Esophagus muscularis mucosa (tissue), 4 donors: ENCODE measurements around the gene KRTAP5-8. TPM values are rescaled to one million over a fixed set of nuclear protein-coding genes. Genes with fewer than 3 reads are reported as not detected.
"Not testable (repeated sequence)": the region's sequence is repeated elsewhere in the genome, so short reads cannot be mapped to it uniquely, and the experiment has no call there.

Experiments
- DNase-seq: peaks from one replicate; pipeline ENCODE4 v3.0.0-alpha.2; 2017; ENCODE audit errors: extremely low spot score
- H3K27ac ChIP-seq, 4 donors: fragments of 200-600 bp; sonication (generic); replicated peaks in 1 of 4; 1 replicate in 3 of 4; 2 replicates in 1 of 4; pipeline ENCODE4 v1.5.1; 2016 to 2019; ENCODE audit warnings: mild to moderate bottlenecking in 1 of 4
- H3K27me3 ChIP-seq, 4 donors: fragments of 200-600 bp; sonication (generic); one replicate each; pipeline versions ENCODE4 v1.5.1 to v1.6.0; 2016 to 2019
- H3K36me3 ChIP-seq, 4 donors: fragments of 200-600 bp; sonication (generic); one replicate each; pipeline ENCODE4 v1.5.1; 2016 to 2019
- H3K4me1 ChIP-seq, 4 donors: fragments of 200-600 bp; sonication (generic); one replicate each; pipeline ENCODE4 v1.5.1; 2016 to 2019
- H3K4me3 ChIP-seq, 4 donors: fragments of 200-600 bp; sonication (generic); 1 replicate in 2 of 4; 2 replicates in 2 of 4; pipeline ENCODE4 v1.5.1; 2016 to 2019; ENCODE audit warnings: mild to moderate bottlenecking in 4 of 4, moderate library complexity in 1 of 4
- H3K9me3 ChIP-seq, 4 donors: fragments of 200-600 bp; sonication (generic); 1 replicate in 3 of 4; 2 replicates in 1 of 4; pipeline ENCODE4 v1.5.1; 2016 to 2019
- CTCF ChIP-seq, 3 experiments: fragments of 200-600 bp in 2 of 3; fragments of 450-650 bp in 1 of 3; sonication (generic) in 2 of 3; IDR thresholded peaks; one replicate each; pipeline ENCODE4 v1.5.1; 2017 to 2019; ENCODE audit warnings: antibody characterized with exemption in 3 of 3, mild to moderate bottlenecking in 2 of 3, moderate library complexity in 1 of 3
- EP300 ChIP-seq: sonication (generic); formaldehyde crosslinking; IDR thresholded peaks from one replicate; pipeline ENCODE4 v1.6.1; 2017; ENCODE audit warnings: antibody characterized with exemption
- POLR2A ChIP-seq: fragments of 450-650 bp; IDR thresholded peaks from one replicate; pipeline ENCODE4 v1.6.1; 2017; ENCODE audit warnings: antibody characterized with exemption, moderate library complexity, mild to moderate bottlenecking, low read depth
- POLR2AphosphoS5 ChIP-seq, 2 donors: sonication (generic); formaldehyde crosslinking; IDR thresholded peaks; one replicate each; pipeline ENCODE4 v1.6.1; 2017; ENCODE audit warnings: antibody characterized with exemption in 2 of 2
- WGBS: methylation state at CpG from one replicate; pipeline ENCODE4 v1.1.5; 2018; 5-methylcytosine and 5-hydroxymethylcytosine counted together
- intact Hi-C: fragments of 100-400 bp; cut with DNase I; formaldehyde crosslinking; loops from one replicate; pipeline ENCODE4 v1.15.1; 2023
- total RNA-seq, 4 donors: library from RNA; depleted of rRNA; stranded (reverse); fragments of >200 nt; gene quantifications; one replicate each; pipeline versions ENCODE4 v1.1.0 to v1.2.1, GENCODE V29; 2016

The KRTAP5-8 gene
- total RNA-seq, 4 donors from 2014 or later, result not detected

- Histone ChIP-seq H3K4me1 (peaks cover 0 to 10% (median 5%) of the 10 kb centered on the region in 4 donors), H3K27me3 (peaks cover 0 to 47% (median 0%) of the 10 kb centered on the region in 4 donors), H3K27ac (no peak overlapping the region), H3K36me3 (no peaks in the 10 kb centered on the region), H3K9me3 (no peaks in the 10 kb centered on the region), H3K4me3 (no peak overlapping the region)
- TF ChIP-seq POLR2A (no peak), EP300 (no peak), CTCF (IDR thresholded peaks at IDR 0.05) (peak; percentile 74 to 90 (median 76)), POLR2AphosphoS5 (IDR thresholded peaks at IDR 0.05) (no peak)
- no peak for DNase-seq
- intact Hi-C loops, result no loop called here
- WGBS, result 11% methylated on average over 8 of the region's 8 CpGs
These were observed 42.5 kb downstream of the KRTAP5-8 start for GRCh38 chr11:71580057-71581003.

- H3K4me3 ChIP-seq, result no peak overlapping the region
- DNase-seq, result no peak
- intact Hi-C loops, result no loop called here
- TF ChIP-seq POLR2A (no peak), POLR2AphosphoS5 (IDR thresholded peaks at IDR 0.05) (no peak), EP300 (no peak), CTCF (IDR thresholded peaks at IDR 0.05) (no peak)
- peaks cover 0 to 10% (median 5%) of the 10 kb centered on the region in 4 donors for H3K4me1 ChIP-seq
- no peaks in the 10 kb centered on the region for H3K36me3 ChIP-seq
- H3K27me3 ChIP-seq, result peaks cover 0 to 51% (median 0%) of the 10 kb centered on the region in 4 donors
- H3K27ac ChIP-seq, result no peak overlapping the region
- WGBS, result 82% methylated on average over 4 of the region's 4 CpGs
- no peaks in the 10 kb centered on the region for H3K9me3 ChIP-seq
These were observed 44.0 kb downstream of the KRTAP5-8 start for GRCh38 chr11:71581826-71582225.

GRCh38 chr11:71582309-71582895 is 44.6 kb downstream of the KRTAP5-8 start, which contains the start of gene KRTAP5-11:
TSS of gene KRTAP5-11 (minus strand) at chr11:71582875. CDS start at chr11:71582837, 38 bp downstream.
- no peak within 1 kb of the TSS for H3K27ac ChIP-seq
- intact Hi-C loops, result no loop called here
- no peaks in the 10 kb centered on the region for H3K9me3 ChIP-seq
- no peak for TF ChIP-seq POLR2A
- TF ChIP-seq CTCF (IDR thresholded peaks at IDR 0.05), result no peak
- no peak for TF ChIP-seq POLR2AphosphoS5 (IDR thresholded peaks at IDR 0.05)
- no peak for TF ChIP-seq EP300
- DNase-seq, result no peak
- H3K27me3 ChIP-seq, result peaks cover 0 to 51% (median 0%) of the 10 kb centered on the region in 4 donors
- peaks cover 0 to 10% (median 5%) of the 10 kb centered on the region in 4 donors for H3K4me1 ChIP-seq
- H3K4me3 ChIP-seq, result no peak within 1 kb of the TSS
- no peaks in the 10 kb centered on the region for H3K36me3 ChIP-seq
- WGBS, result 71% methylated on average over 1 of the region's 3 CpGs

- H3K4me3 ChIP-seq, DNase-seq, H3K36me3 ChIP-seq, H3K27ac ChIP-seq, H3K4me1 ChIP-seq, H3K9me3 ChIP-seq, intact Hi-C loops: not testable (repeated sequence)
- 73% methylated on average over 2 of the region's 2 CpGs for WGBS
- peaks cover 0 to 45% (median 0%) of the 10 kb centered on the region in 4 donors for H3K27me3 ChIP-seq
These were observed 45.1 kb downstream of the KRTAP5-8 start for GRCh38 chr11:71582969-71583368.

GRCh38 chr11:71585673-71586072 is 47.8 kb downstream of the KRTAP5-8 start:
- DNase-seq, intact Hi-C loops: not testable (repeated sequence)

GRCh38 chr11:71588314-71588713 is 50.5 kb downstream of the KRTAP5-8 start:
- WGBS, result 61% methylated on average over 4 of the region's 4 CpGs
- H3K4me3 ChIP-seq, H3K9me3 ChIP-seq, H3K36me3 ChIP-seq, DNase-seq, intact Hi-C loops, H3K27ac ChIP-seq, H3K4me1 ChIP-seq: not testable (repeated sequence)
- H3K27me3 ChIP-seq, result peaks cover 0 to 17% (median 0%) of the 10 kb centered on the region in 4 donors

More at GRCh38 chr11:71585673-71586072, 47.8 kb downstream of the KRTAP5-8 start:
- H3K27ac ChIP-seq, H3K9me3 ChIP-seq, H3K36me3 ChIP-seq, H3K4me3 ChIP-seq, H3K4me1 ChIP-seq: not testable (repeated sequence)
- WGBS, result 90% methylated on average over 5 of the region's 5 CpGs
- peaks cover 0 to 35% (median 0%) of the 10 kb centered on the region in 4 donors for H3K27me3 ChIP-seq
